ENCODE data around the gene MAP1B.

Gene MAP1B

DNA sequence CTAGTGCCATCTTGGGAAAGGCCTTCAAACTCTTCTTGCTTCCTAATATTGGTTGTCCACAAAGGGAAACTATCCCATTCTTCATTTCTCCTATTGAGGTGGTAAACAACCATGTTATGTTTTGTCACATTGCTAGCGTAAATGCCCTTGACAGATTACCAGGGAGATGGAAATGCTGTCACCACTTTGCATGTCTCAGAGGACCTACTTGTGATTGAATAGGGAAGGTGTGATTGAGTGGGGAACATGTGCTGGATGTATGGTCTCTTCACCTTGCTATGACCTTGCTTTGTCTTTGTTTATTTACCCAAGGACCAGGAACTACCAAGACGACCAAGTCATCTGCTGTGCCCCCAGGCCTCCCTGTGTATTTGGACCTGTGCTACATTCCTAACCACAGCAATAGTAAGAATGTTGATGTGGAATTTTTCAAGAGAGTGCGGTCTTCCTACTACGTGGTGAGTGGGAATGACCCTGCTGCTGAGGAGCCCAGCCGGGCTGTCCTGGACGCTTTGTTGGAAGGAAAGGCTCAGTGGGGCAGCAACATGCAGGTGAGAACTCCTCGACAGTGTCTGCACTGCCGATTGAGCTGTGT, 96.1 kb downstream of the MAP1B start:
- no peaks in the 10 kb centered on the region for H3K9me3 ChIP-seq (replicated peaks; ENCODE audit: low read length)
- H3K36me3 ChIP-seq (ENCODE audit: insufficient read depth, low read length) = peaks cover 91% of the 10 kb centered on the region

DNA sequence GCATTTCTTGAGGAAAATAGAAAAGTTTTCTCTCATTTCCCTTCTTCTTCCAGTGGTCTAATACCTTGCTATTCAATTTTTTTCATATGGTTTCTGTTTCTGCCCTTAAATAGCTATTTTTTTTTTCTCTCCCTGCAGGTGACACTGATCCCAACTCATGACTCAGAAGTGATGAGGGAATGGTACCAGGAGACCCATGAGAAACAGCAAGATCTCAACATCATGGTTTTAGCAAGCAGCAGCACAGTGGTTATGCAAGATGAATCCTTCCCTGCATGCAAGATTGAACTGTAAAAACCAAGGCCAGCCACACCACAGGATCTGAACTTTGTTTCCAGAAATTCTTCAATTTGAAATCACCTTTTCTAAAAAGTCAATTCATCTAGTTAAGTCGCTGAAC, 97.7 kb downstream of the MAP1B start:
- Histone ChIP-seq H3K4me3 (ENCODE audit: low read length) (no peak overlapping the region), H3K36me3 (ENCODE audit: insufficient read depth, low read length) (peaks cover 82% of the 10 kb centered on the region), H3K9me3 (replicated peaks; ENCODE audit: low read length) (no peaks in the 10 kb centered on the region), H3K4me2 (ENCODE audit: low read length) (no peak overlapping the region), H3K4me1 (ENCODE audit: control insufficient read depth, insufficient read depth, low read length) (peaks cover 23% of the 10 kb centered on the region), H3K9ac (ENCODE audit: low read depth, low read length) (no peak overlapping the region), H3K27me3 (ENCODE audit: control insufficient read depth, insufficient read depth, low read length) (no peaks in the 10 kb centered on the region)

More for the DNA sequence above, 96.1 kb downstream of the MAP1B start:
- no peak overlapping the region for H3K4me2 ChIP-seq (ENCODE audit: low read length)
- H3K4me1 ChIP-seq (ENCODE audit: control insufficient read depth, insufficient read depth, low read length) = peaks cover 12% of the 10 kb centered on the region
- H3K4me3 ChIP-seq (ENCODE audit: low read length) = no peak overlapping the region
- H3K27me3 ChIP-seq (ENCODE audit: control insufficient read depth, insufficient read depth, low read length) = no peaks in the 10 kb centered on the region
- H3K9ac ChIP-seq (ENCODE audit: low read depth, low read length) = no peak overlapping the region

DNA sequence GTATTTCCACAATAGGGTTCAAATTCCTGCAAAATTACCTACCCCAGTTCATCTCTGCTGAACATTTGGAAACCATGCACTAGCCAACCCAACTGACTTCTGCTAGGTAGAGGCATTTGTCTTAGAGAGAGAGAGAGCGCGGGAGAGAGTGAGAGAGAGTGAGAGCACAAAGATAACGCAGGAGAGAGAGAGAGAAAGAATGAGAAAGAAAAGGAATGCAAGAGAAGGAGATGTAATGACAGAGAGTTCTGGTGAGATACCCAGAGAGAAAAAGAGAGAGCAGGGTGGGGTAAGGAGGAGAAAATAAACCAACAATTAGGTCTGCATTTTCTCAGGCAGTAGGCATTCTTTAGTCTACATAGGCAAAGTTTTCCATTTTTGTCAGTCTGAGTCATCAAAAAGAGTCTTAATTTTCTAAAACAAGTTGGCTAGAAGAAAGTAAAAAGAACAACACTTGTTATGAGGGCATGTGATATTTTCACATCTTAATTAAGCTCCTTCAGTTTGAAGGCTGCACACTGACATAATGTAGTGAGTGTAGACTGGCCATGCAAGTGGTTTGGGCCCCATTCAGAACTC, 98.2 kb downstream of the MAP1B start:
- H3K9ac ChIP-seq (ENCODE audit: low read depth, low read length) = no peak overlapping the region
- H3K4me1 ChIP-seq (ENCODE audit: control insufficient read depth, insufficient read depth, low read length) = peaks cover 28% of the 10 kb centered on the region
- no peaks in the 10 kb centered on the region for H3K9me3 ChIP-seq (replicated peaks; ENCODE audit: low read length)
- H3K27me3 ChIP-seq (ENCODE audit: control insufficient read depth, insufficient read depth, low read length) = no peaks in the 10 kb centered on the region
- H3K4me2 ChIP-seq (ENCODE audit: low read length) = no peak overlapping the region
- peaks cover 76% of the 10 kb centered on the region for H3K36me3 ChIP-seq (ENCODE audit: insufficient read depth, low read length)
- no peak overlapping the region for H3K4me3 ChIP-seq (ENCODE audit: low read length)

DNA sequence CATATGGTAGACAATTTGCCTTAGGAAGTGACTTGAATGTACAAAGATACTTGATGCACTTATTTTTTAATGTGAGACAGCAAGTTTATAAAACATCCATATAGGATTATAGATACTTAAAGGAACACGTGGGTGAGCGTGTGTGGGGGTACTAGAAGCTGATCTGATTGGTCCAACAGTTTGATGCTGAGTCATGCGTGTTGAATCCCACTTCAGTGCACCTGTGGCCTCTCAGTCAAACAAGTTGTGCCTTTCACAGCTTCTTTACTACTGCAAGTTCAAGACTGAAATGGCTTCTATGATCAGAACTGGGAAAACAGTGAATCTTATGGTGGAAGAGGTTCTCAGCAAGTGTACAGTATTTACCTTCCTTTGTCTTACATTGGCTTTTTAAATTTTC, 98.9 kb downstream of the MAP1B start:
- H3K4me1 ChIP-seq (ENCODE audit: control insufficient read depth, insufficient read depth, low read length) = peaks cover 35% of the 10 kb centered on the region

DNA sequence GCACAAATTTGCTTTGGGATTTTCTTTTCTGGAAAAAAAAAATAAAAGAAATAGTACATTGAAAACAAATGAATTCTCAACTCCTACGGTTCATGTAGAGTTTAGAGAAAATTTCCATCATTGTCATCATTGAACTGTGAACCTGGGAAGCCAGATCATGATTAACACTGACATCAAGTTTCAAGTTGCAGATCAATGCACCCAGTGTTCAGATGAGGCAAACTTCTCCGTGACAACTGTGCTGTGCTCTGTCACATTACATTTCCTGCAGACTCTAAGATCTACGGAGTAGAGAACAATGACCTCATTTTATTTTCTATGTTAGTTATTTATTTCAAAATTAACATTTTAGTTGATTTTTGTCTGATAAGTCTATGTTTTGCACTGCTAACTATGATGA, 99.7 kb downstream of the MAP1B start:
- no peak overlapping the region for H3K9ac ChIP-seq (ENCODE audit: low read depth, low read length)
- H3K9me3 ChIP-seq (replicated peaks; ENCODE audit: low read length) = no peaks in the 10 kb centered on the region
- H3K36me3 ChIP-seq (ENCODE audit: insufficient read depth, low read length) = peaks cover 63% of the 10 kb centered on the region
- peaks cover 43% of the 10 kb centered on the region for H3K4me1 ChIP-seq (ENCODE audit: control insufficient read depth, insufficient read depth, low read length)
- H3K4me2 ChIP-seq (ENCODE audit: low read length) = no peak overlapping the region
- H3K27me3 ChIP-seq (ENCODE audit: control insufficient read depth, insufficient read depth, low read length) = no peaks in the 10 kb centered on the region
- no peak overlapping the region for H3K4me3 ChIP-seq (ENCODE audit: low read length)

More for the DNA sequence above, 98.9 kb downstream of the MAP1B start:
- no peaks in the 10 kb centered on the region for H3K9me3 ChIP-seq (replicated peaks; ENCODE audit: low read length)
- H3K36me3 ChIP-seq (ENCODE audit: insufficient read depth, low read length) = peaks cover 71% of the 10 kb centered on the region
- H3K9ac ChIP-seq (ENCODE audit: low read depth, low read length) = no peak overlapping the region
- no peak overlapping the region for H3K4me3 ChIP-seq (ENCODE audit: low read length)
- no peak overlapping the region for H3K4me2 ChIP-seq (ENCODE audit: low read length)
- H3K27me3 ChIP-seq (ENCODE audit: control insufficient read depth, insufficient read depth, low read length) = no peaks in the 10 kb centered on the region

DNA sequence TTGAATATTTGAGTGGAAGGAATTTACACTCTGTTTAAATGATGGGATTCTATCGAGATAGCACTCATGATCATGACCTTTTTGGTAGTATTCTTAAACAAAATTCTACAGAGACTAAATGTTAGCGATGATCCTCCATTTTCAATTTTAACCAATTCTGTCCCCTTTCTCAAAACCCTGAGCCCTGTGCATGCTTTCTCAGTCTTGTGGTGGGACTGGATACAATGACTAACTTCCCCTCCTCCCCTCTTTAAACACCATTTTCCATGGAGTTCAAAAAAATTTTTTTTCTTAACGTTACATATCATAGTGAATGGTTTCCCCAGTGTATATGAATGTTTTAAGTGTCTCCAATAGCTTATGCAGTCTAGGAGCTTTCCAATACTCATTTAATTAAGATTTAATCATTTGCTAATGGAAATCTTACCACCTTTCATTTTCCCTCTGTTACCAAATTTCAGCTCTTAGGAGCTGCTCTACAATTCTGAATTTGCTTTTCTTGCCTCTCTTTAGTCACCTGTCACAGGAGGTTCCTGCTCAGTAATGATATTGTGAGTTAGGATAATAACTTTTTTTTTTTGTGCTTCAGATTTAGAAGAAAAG, 101.2 kb downstream of the MAP1B start:
- H3K27me3 ChIP-seq (ENCODE audit: control insufficient read depth, insufficient read depth, low read length) = no peaks in the 10 kb centered on the region
- H3K4me1 ChIP-seq (ENCODE audit: control insufficient read depth, insufficient read depth, low read length) = peaks cover 46% of the 10 kb centered on the region
- H3K4me2 ChIP-seq (ENCODE audit: low read length) = no peak overlapping the region
- H3K36me3 ChIP-seq (ENCODE audit: insufficient read depth, low read length) = peaks cover 50% of the 10 kb centered on the region
- no peaks in the 10 kb centered on the region for H3K9me3 ChIP-seq (replicated peaks; ENCODE audit: low read length)
- no peak overlapping the region for H3K4me3 ChIP-seq (ENCODE audit: low read length)
- no peak overlapping the region for H3K9ac ChIP-seq (ENCODE audit: low read depth, low read length)

DNA sequence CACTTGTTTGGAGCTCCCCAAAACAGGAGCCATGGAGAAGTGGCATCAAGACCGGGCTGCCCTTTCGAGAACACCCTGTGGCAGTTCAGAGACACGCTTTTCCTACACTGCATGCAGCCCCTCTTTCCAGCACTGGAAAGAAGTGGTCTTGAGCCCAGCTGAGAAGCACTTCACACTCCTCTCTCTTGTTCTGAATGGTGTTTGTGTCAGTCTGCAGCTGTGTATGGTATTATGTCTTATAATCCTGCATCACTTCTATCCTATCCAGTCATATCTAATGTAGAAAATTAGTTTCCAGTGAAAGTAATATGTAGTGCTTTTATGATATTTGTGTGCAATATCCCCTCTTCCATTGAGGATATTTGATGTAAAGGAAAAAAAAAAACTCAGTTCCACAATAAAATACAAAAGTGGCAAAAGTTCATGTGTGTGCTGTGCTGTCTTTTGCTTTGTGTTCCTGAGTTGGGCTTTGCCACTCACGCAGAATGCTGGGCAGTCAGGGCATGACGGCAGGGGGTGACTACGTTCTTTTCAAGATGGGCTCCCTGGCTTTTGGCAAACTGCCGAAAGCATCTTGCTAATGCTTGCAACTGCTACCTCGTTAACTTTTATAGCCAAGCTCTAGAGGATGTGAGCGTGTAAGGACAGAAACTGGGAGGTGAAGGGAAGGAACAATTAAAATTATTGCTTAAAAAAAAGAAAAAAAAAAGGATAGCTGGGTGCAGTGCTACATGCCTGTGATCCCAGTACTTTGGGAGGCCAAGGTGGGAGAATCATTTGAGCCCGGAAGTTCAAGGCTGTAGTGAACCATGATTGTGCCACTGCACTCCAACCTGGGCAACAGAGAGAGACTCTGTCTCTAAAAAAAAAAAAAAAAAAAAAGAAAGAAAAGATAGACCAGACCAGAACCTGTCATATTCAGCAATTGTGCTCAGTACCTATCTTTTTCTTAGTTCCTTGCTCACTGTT, 102.2 kb downstream of the MAP1B start:
- Histone ChIP-seq H3K4me1 (ENCODE audit: control insufficient read depth, insufficient read depth, low read length) (peaks cover 46% of the 10 kb centered on the region), H3K9me3 (replicated peaks; ENCODE audit: low read length) (no peaks in the 10 kb centered on the region), H3K4me3 (ENCODE audit: low read length) (no peak overlapping the region), H3K36me3 (ENCODE audit: insufficient read depth, low read length) (peaks cover 40% of the 10 kb centered on the region), H3K4me2 (ENCODE audit: low read length) (no peak overlapping the region), H3K9ac (ENCODE audit: low read depth, low read length) (no peak overlapping the region), H3K27me3 (ENCODE audit: control insufficient read depth, insufficient read depth, low read length) (no peaks in the 10 kb centered on the region)

DNA sequence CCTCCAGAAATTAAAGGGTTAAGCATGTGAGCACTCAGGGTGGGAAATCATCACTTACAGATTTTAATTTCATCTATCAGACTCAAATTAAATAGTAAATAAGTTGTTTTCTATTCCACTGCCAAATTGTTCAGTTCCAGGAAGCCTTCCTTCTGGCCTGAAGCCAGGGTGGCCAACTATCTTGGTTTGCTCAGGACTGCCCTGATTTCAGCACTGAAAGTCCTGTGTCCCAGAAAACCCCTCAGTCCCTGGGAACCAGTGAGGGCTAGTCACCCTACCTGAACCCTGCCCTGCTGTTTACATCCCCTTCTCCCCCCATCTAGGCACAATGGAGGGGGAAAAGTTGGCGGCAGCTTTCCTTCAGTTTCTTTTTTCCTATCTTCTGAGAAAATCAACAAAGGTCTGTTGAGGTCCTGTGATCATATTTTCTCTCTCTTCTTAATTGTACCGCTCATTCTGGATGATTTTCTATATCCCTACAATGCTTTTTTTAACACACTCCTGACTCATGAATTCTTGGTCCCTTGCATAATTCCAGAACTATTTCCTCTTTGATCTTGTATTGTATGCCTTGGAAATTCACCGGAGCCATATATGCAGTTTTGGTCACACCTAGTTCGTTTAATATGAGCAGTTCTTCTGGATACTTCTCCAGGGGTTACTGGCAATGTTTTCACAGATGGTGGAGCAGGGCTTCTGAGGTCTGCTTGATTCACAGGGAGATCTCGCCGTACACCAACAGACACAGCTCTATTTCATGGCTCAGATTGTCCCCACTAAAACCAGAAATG, 103.8 kb downstream of the MAP1B start:
- peaks cover 33% of the 10 kb centered on the region for H3K4me1 ChIP-seq (ENCODE audit: control insufficient read depth, insufficient read depth, low read length)
- H3K9ac ChIP-seq (ENCODE audit: low read depth, low read length) = peak overlapping the region; percentile 61
- H3K27me3 ChIP-seq (ENCODE audit: control insufficient read depth, insufficient read depth, low read length) = no peaks in the 10 kb centered on the region

DNA sequence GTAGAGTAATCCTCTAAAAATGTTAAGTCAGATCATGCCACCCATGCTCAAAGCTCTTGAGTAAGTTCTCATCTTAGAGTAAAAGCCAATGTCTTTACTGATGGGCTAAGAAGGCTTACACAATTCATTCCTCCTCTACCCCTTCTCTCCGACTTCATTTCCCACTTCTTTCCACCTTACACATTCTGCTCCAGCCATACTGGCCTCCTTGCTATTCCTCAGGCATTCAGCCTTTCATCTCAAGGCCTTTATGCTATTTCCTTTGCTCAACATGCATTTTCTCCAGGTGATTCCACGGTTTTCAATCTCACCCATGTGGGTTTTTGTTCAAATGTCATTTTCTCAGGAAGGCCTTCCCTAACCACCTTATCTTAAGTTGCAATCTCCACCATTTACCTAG, 104.9 kb downstream of the MAP1B start:
- Histone ChIP-seq H3K36me3 (ENCODE audit: insufficient read depth, low read length) (peaks cover 21% of the 10 kb centered on the region), H3K9ac (ENCODE audit: low read depth, low read length) (no peak overlapping the region), H3K4me1 (ENCODE audit: control insufficient read depth, insufficient read depth, low read length) (peaks cover 33% of the 10 kb centered on the region), H3K4me2 (ENCODE audit: low read length) (peak overlapping the region; percentile 71), H3K4me3 (ENCODE audit: low read length) (no peak overlapping the region), H3K9me3 (replicated peaks; ENCODE audit: low read length) (no peaks in the 10 kb centered on the region), H3K27me3 (ENCODE audit: control insufficient read depth, insufficient read depth, low read length) (no peaks in the 10 kb centered on the region)

More for the DNA sequence above, 103.8 kb downstream of the MAP1B start:
- H3K9me3 ChIP-seq (replicated peaks; ENCODE audit: low read length) = no peaks in the 10 kb centered on the region
- peaks cover 24% of the 10 kb centered on the region for H3K36me3 ChIP-seq (ENCODE audit: insufficient read depth, low read length)
- H3K4me3 ChIP-seq (ENCODE audit: low read length) = peak overlapping the region; percentile 45
- peak overlapping the region; percentile 71 for H3K4me2 ChIP-seq (ENCODE audit: low read length)

DNA sequence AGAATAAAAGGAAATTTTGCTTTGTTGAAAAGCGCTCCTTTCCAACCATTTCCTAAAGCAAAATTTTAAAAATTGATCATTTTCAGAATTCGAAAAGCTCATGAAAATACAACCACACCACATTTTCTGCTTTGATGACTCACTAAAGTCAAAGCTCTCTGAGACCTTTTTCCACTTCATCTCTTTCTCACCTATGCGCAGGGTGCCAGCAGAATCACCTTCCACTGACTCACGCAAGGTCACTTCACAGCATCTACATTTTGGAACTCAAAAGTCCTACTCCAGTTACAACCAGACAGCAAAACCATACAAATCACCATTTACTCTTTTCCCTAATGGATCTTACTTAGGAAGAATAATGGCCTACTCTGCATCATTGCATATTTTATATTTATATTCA, 106.2 kb downstream of the MAP1B start:
- Histone ChIP-seq H3K9ac (ENCODE audit: low read depth, low read length) (no peak overlapping the region), H3K27me3 (ENCODE audit: control insufficient read depth, insufficient read depth, low read length) (no peaks in the 10 kb centered on the region), H3K36me3 (ENCODE audit: insufficient read depth, low read length) (peaks cover 22% of the 10 kb centered on the region), H3K4me1 (ENCODE audit: control insufficient read depth, insufficient read depth, low read length) (peaks cover 33% of the 10 kb centered on the region), H3K9me3 (replicated peaks; ENCODE audit: low read length) (no peaks in the 10 kb centered on the region), H3K4me3 (ENCODE audit: low read length) (no peak overlapping the region), H3K4me2 (ENCODE audit: low read length) (no peak overlapping the region)

DNA sequence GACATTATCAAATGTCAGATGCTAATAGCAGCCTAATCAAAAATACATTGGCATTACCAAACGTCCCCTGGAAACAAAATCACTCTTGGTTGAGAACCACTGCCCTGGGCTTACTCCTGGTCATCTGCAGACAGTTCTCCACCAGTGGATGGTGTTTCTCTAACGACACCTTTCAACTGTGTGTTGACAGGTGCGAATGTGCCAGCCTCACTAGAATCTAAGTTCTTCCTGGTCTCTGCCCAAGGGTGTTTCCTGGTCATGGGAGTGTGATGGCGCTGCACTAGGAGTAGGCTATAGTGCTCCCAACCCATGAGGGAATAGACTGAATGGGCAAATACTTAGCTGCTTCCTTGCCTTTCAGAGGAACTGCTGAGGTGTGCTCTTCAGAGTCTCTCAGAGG, 106.9 kb downstream of the MAP1B start:
- no peak overlapping the region for H3K4me2 ChIP-seq (ENCODE audit: low read length)
- no peak overlapping the region for H3K4me3 ChIP-seq (ENCODE audit: low read length)
- H3K9ac ChIP-seq (ENCODE audit: low read depth, low read length) = no peak overlapping the region
- peaks cover 26% of the 10 kb centered on the region for H3K36me3 ChIP-seq (ENCODE audit: insufficient read depth, low read length)
- no peaks in the 10 kb centered on the region for H3K27me3 ChIP-seq (ENCODE audit: control insufficient read depth, insufficient read depth, low read length)
- no peaks in the 10 kb centered on the region for H3K9me3 ChIP-seq (replicated peaks; ENCODE audit: low read length)
- peaks cover 31% of the 10 kb centered on the region for H3K4me1 ChIP-seq (ENCODE audit: control insufficient read depth, insufficient read depth, low read length)

Data from skeletal muscle satellite cell (primary cell).